22Rv1 (cell line): ENCODE measurements around the gene PTPN20.

ENCODE experiments used
- H3K27ac ChIP-seq: fragments of 450-650 bp; 2 replicates; pipeline ENCODE4 v1.5.1; 2017
- CTCF ChIP-seq: fragments of 450-650 bp; IDR thresholded peaks from 2 replicates; pipeline ENCODE4 v1.5.1; 2017; ENCODE audit warnings: mild to moderate bottlenecking
- ZFX ChIP-seq: fragments of 450-650 bp; IDR thresholded peaks from 2 replicates; pipeline ENCODE4 v1.6.1; 2017; ENCODE audit warnings: antibody characterized with exemption, borderline replicate concordance

The PTPN20 gene

GRCh38 chr10:47031901-47032465 is 120.8 kb downstream of the PTPN20 start:
- TF ChIP-seq ZFX (no peak), CTCF (no peak)
- H3K27ac ChIP-seq: no peak overlapping the region

- no peak overlapping the region for H3K27ac ChIP-seq
- TF ChIP-seq CTCF (no peak), ZFX (no peak)
These were observed 121.9 kb downstream of the PTPN20 start for GRCh38 chr10:47033081-47033480.

GRCh38 chr10:47033541-47034270 is 122.5 kb downstream of the PTPN20 start:
- no peak overlapping the region for H3K27ac ChIP-seq
- TF ChIP-seq CTCF (no peak), ZFX (no peak)

- no peak for TF ChIP-seq CTCF
- no peak for TF ChIP-seq ZFX
- H3K27ac ChIP-seq: no peak overlapping the region
These were observed 123.3 kb downstream of the PTPN20 start for GRCh38 chr10:47034441-47035051.

- no peak for TF ChIP-seq CTCF
- TF ChIP-seq ZFX: no peak
- no peak overlapping the region for H3K27ac ChIP-seq
These were observed 124.1 kb downstream of the PTPN20 start for GRCh38 chr10:47035171-47035818.

- TF ChIP-seq ZFX: no peak
- TF ChIP-seq CTCF: no peak
- no peak overlapping the region for H3K27ac ChIP-seq
These were observed 124.7 kb downstream of the PTPN20 start for GRCh38 chr10:47035819-47036337.
